ENCODE data around the gene GLOD4. TPM values are rescaled to one million over a fixed set of nuclear protein-coding genes. Genes with fewer than 3 reads are reported as not detected.
"Not testable (repeated sequence)": the region's sequence is repeated elsewhere in the genome, so short reads cannot be mapped to it uniquely, and the experiment has no call there.

The GLOD4 gene
- total RNA-seq, 3 donors from 2014 or later: 63.7 to 71.9 (median 69.7) TPM

DNA sequence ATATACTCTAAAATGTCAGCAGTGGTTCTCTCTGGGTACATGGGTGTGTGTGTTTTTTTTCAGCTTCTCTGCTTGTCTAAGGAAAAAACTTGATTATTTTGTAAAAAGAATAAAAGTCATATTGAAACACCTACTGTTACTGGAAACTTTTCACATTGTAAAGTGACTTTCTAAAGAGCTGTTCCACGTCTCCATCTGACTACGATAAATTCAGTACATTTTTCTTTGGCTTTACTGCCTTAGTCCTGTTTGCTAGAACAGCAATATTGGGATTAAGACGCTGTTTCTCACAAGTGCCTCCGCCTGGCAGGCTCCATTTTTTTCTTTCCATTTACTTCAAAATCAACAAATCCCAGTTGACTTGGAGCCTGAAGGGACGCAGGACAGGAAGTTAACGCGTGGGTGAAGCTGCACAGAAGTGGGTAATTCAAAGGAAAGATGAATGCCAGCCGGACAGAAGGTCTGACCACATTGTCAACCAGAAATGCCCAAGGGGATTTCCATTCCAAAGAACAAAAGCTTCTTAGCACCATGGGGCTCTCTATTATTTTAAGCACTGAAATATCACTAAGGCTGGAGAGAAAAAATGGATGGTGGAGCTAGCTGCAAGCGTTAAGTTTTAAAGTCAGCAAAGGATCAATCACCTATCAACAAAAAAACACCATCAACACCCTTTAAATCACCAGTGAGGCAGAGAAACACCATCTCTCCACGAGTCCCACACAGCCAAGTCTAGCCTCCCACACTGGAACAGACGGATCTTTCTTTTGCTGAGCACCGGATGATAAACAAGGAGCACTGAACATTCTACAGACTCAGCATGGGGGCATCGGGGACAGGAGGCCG is 8.4 kb downstream of the GLOD4 start:
- no peak for ATAC-seq
- peaks cover 14% of the 10 kb centered on the region for H3K4me1 Mint-ChIP-seq (ENCODE audit: low read depth)
- no peaks in the 10 kb centered on the region for H3K27me3 Mint-ChIP-seq (ENCODE audit: low read depth)
- no peaks in the 10 kb centered on the region for H3K9me3 Mint-ChIP-seq
- peaks cover 55% of the 10 kb centered on the region for H3K36me3 Mint-ChIP-seq (ENCODE audit: insufficient read depth)
- DNase-seq: no peak
- H3K4me3 Mint-ChIP-seq: no peak overlapping the region

DNA sequence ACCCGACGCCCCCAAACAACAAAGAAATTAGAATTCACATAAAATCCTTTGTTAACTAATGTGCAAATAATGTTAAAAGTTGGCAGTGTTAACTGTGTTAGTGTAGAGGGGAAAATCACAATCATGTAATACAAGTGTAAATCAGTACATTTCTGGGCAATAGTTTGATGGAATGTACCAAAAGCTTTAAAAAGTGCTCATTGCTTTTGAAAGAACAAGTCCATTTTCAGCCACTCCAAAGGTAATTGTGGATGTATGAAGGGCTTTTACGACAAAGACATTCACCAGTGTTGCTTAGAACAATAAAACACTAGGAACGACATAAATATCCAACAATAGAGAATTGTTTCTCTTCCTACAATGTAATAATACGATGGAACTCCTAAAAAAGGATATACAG is 9.1 kb downstream of the GLOD4 start:
- Mint-ChIP-seq H3K36me3 (ENCODE audit: insufficient read depth) (peaks cover 51% of the 10 kb centered on the region), H3K27me3 (ENCODE audit: low read depth) (no peaks in the 10 kb centered on the region), H3K9me3 (no peaks in the 10 kb centered on the region), H3K4me3 (no peak overlapping the region), H3K4me1 (ENCODE audit: low read depth) (peaks cover 14% of the 10 kb centered on the region)
- no peak for DNase-seq
- no peak for ATAC-seq

DNA sequence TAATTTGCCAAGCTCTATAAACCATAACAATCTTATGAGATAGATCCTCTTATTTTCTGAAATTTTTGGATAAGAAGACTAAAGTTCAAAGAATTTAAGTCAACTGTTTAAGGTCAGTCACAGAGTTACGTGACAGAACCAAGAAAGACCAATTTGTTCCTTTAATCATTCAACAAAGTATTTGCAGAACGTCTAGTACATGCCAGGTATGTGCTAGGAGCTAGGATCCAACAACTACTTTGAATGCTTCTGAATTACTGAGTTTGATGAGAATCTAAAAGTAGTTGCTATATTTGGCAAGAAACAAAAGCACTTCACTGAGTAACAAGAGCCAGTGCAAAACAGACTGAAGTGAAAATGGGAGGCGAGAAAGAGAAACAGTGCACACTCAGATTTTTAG is 15.0 kb downstream of the GLOD4 start:
- ATAC-seq: no peak
- Mint-ChIP-seq H3K36me3 (ENCODE audit: insufficient read depth) (peaks cover 32% of the 10 kb centered on the region), H3K4me3 (no peak overlapping the region), H3K4me1 (ENCODE audit: low read depth) (no peaks in the 10 kb centered on the region), H3K9me3 (no peaks in the 10 kb centered on the region), H3K27me3 (ENCODE audit: low read depth) (no peaks in the 10 kb centered on the region)
- no peak for DNase-seq

DNA sequence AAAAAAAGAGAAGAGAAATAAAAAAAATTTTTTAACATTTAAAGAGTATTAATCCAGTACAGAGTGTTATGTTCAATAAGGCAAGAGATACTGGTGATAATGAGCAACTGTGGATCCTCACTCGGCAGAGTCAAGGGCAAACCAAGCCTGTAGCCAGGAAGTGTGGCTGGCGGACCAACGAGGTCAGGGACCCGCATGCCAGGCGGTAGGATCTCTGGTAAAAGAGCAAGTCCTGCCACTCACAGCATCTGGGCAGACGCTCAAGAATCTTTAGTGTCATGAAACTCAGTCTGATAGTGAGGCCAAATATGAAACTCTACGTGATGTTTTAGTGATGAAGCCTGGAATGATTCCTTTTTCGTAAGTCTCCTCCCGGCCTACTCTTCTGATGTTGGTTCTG is 21.7 kb downstream of the GLOD4 start:
- no peaks in the 10 kb centered on the region for H3K4me1 Mint-ChIP-seq (ENCODE audit: low read depth)
- ATAC-seq: no peak
- H3K9me3 Mint-ChIP-seq: no peaks in the 10 kb centered on the region
- no peak overlapping the region for H3K4me3 Mint-ChIP-seq
- DNase-seq: no peak
- H3K36me3 Mint-ChIP-seq (ENCODE audit: insufficient read depth): peaks cover 22% of the 10 kb centered on the region
- H3K27me3 Mint-ChIP-seq (ENCODE audit: low read depth): no peaks in the 10 kb centered on the region

DNA sequence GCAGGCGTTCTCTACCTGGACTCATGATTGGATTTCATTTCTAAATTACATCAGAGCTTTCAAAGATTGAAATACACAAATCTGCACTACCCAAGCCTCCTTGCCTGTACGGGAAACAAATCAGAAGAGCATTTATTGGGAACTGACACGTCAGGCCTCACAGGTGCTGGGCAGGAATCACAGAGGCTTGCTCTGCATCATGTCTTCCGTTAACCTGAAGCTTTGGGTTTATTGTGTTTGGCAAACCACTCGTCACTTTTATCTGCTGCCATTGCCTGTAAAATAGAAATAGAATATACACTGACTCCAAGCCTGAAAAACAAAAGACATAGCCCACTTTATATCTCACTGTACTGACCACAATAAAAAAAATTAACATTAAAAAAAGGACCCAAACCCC is 22.1 kb downstream of the GLOD4 start:
- Mint-ChIP-seq H3K4me1 (ENCODE audit: low read depth) (no peaks in the 10 kb centered on the region), H3K27me3 (ENCODE audit: low read depth) (no peaks in the 10 kb centered on the region), H3K36me3 (ENCODE audit: insufficient read depth) (peaks cover 18% of the 10 kb centered on the region), H3K9me3 (no peaks in the 10 kb centered on the region), H3K4me3 (no peak overlapping the region)
- ATAC-seq (no peak), DNase-seq (no peak)

DNA sequence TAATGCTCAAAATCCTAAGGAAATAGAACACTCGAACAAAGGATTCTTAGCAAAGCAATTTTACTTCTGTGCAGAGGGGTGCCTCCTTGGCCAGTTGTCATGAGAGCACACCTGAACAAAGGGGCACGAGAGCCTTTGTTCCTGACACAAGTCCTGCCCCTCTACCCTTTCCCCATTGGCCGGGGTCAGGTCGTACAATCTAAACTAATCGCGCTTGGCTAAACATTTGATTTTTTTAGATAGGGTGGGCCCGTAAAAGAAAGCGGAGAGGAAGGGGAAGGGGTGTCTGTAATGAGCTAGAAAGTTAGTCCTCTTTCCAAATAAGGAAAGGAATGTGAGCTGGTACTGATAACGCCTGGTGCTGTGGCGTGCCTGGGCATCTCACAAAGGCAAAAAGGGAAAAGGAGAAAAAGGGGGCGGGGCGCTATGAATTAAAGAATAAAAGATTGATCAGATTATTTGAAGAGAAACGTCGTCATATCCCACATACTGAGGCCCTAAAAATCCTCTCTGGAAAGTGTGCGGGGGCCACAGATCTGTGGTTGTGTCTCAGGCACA is 26.0 kb downstream of the GLOD4 start:
- not testable (repeated sequence) for H3K27me3 Mint-ChIP-seq (ENCODE audit: low read depth); H3K36me3 Mint-ChIP-seq (ENCODE audit: insufficient read depth); DNase-seq; H3K4me3 Mint-ChIP-seq; ATAC-seq; H3K9me3 Mint-ChIP-seq
- peaks cover 14% of the 10 kb centered on the region for H3K4me1 Mint-ChIP-seq (ENCODE audit: low read depth)

DNA sequence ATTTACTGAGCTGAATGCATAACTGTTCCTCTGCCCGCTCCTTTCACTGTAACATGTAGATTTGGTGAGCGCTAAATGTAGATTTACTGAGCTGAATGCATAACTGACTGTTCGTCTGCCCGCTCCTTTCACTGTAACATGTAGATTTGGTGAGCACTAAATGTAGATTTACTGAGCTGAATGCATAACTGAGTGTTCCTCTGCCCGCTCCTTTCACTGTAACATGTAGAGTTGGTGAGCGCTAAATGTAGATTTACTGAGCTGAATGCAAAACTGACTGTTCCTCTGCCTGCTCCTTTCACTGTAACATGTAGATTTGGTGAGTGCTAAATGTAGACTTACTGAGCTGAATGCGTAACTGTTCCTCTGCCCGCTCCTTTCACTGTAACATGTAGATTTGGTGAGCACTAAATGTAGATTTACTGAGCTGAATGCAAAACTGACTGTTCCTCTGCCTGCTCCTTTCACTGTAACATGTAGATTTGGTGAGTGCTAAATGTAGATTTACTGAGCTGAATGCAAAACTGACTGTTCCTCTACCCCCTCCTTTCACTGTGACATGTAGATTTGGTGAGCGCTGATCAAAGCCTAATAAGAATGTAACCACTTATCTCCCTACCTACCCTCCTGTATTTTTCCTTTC is 26.6 kb downstream of the GLOD4 start:
- peaks cover 21% of the 10 kb centered on the region for H3K4me1 Mint-ChIP-seq (ENCODE audit: low read depth)

DNA sequence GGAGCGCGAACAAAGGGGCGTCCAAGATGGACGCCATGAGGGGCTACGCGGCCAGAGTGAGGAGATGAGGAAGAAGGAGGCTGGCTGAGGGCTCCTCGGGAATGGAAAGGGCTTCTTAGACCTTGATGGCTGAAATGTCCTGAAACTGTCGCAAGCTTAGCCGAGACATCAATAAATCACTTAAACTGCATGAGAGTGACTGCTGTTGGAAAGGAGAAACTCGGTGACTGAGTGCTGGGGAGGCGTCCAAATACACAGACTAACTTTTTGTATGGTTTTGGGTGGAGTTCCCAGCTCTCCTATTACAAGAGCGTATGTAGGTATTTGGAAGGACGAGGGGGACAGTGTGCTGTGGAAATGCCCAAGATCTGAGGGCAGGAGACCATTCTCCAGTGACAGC is 28.7 kb downstream of the GLOD4 start:
- Mint-ChIP-seq H3K4me3 (peak overlapping the region; percentile 71), H3K9me3 (no peaks in the 10 kb centered on the region), H3K27me3 (ENCODE audit: low read depth) (no peaks in the 10 kb centered on the region), H3K4me1 (ENCODE audit: low read depth) (peaks cover 34% of the 10 kb centered on the region), H3K36me3 (ENCODE audit: insufficient read depth) (peaks cover 10% of the 10 kb centered on the region)
- ATAC-seq (no peak), DNase-seq (no peak)

More for the DNA sequence above, 26.6 kb downstream of the GLOD4 start:
- not testable (repeated sequence) for DNase-seq; H3K36me3 Mint-ChIP-seq (ENCODE audit: insufficient read depth); H3K4me3 Mint-ChIP-seq; H3K9me3 Mint-ChIP-seq; H3K27me3 Mint-ChIP-seq (ENCODE audit: low read depth); ATAC-seq

DNA sequence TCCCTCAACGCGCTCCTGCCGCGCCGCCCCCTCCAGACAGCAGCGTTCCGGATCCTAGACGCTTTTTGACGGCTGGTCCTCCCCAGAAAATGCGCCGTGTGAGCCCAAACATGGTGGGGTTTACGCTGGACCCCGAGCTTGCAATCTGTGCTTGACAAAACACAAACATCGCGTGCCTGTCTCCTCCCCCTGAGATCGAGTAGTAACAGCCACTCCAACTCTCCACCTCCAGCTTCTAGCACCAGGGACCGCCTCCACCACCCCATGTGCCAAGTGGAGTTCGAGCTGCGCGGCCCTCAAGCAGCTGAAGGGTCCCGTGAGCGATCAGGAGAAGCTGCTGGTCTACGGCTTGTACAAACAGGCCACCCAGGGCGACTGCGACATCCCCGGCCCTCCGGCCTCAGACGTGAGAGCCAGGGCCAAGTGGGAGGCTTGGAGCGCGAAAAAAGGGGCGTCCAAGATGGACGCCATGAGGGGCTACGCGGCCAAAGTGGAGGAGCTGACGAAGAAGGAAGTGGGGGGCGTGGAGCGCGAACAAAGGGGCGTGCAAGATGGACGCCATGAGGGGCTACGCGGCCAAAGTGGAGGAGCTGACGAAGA is 29.4 kb downstream of the GLOD4 start:
- H3K4me3 Mint-ChIP-seq: peak overlapping the region; percentile 98
- ATAC-seq (peak; percentile 9 to 11), DNase-seq (no peak)
- peaks cover 40% of the 10 kb centered on the region for H3K4me1 Mint-ChIP-seq (ENCODE audit: low read depth)
- no peaks in the 10 kb centered on the region for H3K27me3 Mint-ChIP-seq (ENCODE audit: low read depth)
- H3K9me3 Mint-ChIP-seq: no peaks in the 10 kb centered on the region
- H3K36me3 Mint-ChIP-seq (ENCODE audit: insufficient read depth): peaks cover 17% of the 10 kb centered on the region

DNA sequence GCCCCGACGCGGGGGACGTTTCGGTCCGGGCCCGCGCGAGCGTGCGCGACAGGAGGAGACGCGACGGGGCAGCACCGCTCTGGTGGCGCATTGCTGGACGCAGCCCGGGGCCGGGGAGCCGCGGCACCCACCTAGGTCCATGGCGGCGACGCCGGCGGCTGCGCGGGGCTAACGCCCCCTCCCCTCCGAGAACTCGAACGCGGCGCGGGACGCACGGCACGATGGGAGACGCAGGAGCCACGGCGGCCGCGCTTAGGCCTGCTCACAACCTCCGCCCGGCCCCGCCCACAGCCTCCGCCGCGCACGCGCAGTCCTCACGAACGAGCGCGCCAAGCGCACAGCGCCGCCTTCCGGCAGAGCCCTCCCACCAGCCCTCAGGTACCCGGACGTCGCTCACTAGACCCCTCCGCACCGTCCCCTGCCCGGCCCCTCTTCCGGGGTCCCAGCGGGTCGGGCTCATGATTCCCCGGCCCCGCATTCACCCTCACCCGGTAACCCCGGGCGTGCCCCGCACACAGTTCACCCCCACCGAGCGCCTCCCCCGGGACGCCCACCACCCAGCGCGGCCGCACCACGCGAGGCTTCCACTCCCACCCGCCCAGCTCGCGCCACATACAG is 30.0 kb downstream of the GLOD4 start, which contains the start of gene GEMIN4:
TSS of gene GEMIN4 (minus strand) at position 263 of the 618 bp plus-strand sequence. CDS start at position 141, 122 bp downstream.
- peak; percentile 85 to 89 for ATAC-seq
- peak; percentile 99 for DNase-seq
- Mint-ChIP-seq H3K4me1 (ENCODE audit: low read depth) (peaks cover 40% of the 10 kb centered on the region), H3K9me3 (no peaks in the 10 kb centered on the region), H3K36me3 (ENCODE audit: insufficient read depth) (peaks cover 17% of the 10 kb centered on the region), H3K4me3 (peak within 1 kb of the TSS; percentile 98), H3K27me3 (ENCODE audit: low read depth) (no peaks in the 10 kb centered on the region)

DNA sequence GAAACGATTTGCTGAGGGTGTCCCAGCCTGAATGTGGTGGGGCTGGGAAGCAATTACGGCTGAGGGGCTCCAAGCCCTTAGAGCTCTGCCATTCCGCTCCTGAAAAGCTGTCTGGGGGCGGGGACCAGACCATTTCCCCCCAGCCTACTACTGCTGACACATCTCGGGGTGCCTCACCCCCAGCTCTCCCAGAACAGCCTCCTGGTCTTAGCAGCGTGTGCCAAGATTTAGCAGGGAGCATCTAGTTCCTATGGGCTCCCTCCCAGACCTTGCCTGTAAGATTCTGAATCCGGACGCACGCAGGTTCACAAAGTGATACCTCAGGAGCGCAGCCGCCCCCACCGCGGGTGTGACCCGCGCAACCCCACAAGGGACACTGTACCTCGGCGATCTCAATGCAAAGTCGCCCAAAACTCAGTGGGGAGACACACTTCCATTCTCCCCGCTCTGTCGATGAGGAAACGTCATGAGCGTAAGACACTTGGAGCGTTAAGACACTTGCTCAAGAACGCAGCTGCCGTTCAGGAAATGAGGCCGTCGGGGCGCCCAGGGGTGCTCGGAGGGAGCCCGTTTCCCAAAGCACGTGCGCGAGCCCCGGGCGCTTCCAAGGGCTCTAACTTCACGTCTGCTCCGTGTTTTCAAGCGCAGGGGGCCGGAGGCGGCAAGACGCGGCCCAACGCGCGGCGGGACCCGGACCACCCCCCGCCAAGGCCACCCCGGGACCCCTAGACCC is 30.6 kb downstream of the GLOD4 start:
- Mint-ChIP-seq H3K27me3 (ENCODE audit: low read depth) (no peaks in the 10 kb centered on the region), H3K4me1 (ENCODE audit: low read depth) (peaks cover 40% of the 10 kb centered on the region), H3K4me3 (peak overlapping the region; percentile 98), H3K9me3 (no peaks in the 10 kb centered on the region), H3K36me3 (ENCODE audit: insufficient read depth) (peaks cover 18% of the 10 kb centered on the region)
- peak; percentile 47 for DNase-seq
- ATAC-seq: peak; percentile 51 to 60

DNA sequence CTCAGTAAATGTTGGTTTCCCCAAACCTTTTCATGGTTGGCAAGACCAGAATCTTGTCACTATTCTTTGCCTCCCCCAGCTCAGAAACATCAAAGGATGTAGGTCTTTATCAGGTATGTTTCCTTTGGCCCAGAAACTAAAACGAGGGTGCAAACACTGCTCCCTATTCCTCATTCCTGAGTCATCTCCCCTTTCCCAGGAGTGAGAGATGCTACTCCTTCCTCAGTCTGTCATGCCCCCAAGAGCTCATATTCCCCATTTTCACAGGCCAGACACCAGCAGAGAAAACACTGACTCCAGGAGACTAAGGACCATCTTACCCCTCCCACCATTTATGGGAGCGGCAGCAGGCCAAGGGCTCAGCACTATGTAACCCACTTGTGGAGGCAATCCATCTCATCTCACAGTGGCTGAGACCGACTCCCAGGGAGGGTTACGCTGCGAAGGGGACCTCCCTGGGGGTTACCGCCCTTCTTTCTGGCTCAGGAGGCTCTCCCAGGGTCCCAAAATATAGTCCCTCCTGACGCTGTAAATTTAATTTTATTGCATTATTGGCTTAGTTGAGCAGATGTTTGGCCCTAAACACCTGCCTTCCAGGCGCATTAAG is 31.5 kb downstream of the GLOD4 start:
- Mint-ChIP-seq H3K27me3 (ENCODE audit: low read depth) (no peaks in the 10 kb centered on the region), H3K9me3 (no peaks in the 10 kb centered on the region), H3K4me1 (ENCODE audit: low read depth) (peaks cover 40% of the 10 kb centered on the region), H3K4me3 (peak overlapping the region; percentile 98), H3K36me3 (ENCODE audit: insufficient read depth) (peaks cover 24% of the 10 kb centered on the region)
- no peak for DNase-seq
- no peak for ATAC-seq

DNA sequence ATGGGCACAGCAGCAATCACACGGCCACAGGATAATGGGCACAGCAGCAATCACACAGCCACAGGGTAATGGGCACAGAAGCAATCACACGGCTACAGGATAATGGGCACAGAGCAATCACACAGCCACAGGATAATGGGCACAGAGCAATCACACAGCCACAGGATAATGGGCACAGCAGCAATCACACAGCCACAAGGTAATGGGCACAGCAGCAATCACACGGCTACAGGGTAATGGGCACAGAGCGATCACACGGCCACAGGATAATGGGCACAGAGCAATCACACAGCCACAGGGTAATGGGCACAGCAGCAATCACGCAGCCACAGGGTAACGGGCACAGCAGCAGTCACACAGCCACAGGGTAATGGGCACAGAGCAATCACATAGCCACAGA is 32.7 kb downstream of the GLOD4 start:
- H3K27me3 Mint-ChIP-seq (ENCODE audit: low read depth); H3K9me3 Mint-ChIP-seq; DNase-seq; ATAC-seq: not testable (repeated sequence)
- H3K4me1 Mint-ChIP-seq (ENCODE audit: low read depth): peaks cover 40% of the 10 kb centered on the region
- peaks cover 26% of the 10 kb centered on the region for H3K36me3 Mint-ChIP-seq (ENCODE audit: insufficient read depth)
- H3K4me3 Mint-ChIP-seq: peak overlapping the region; percentile 98
